Hepatic stellate cell (primary cell): ENCODE data around the gene OLFM2.
"Not testable (repeated sequence)": the region's sequence is repeated elsewhere in the genome, so short reads cannot be mapped to it uniquely, and the experiment has no call there.

Experiments used
- DNase-seq: peaks from one replicate; pipeline ENCODE4 v3.0.0; 2011; ENCODE audit warnings: low spot score

Gene OLFM2

DNA sequence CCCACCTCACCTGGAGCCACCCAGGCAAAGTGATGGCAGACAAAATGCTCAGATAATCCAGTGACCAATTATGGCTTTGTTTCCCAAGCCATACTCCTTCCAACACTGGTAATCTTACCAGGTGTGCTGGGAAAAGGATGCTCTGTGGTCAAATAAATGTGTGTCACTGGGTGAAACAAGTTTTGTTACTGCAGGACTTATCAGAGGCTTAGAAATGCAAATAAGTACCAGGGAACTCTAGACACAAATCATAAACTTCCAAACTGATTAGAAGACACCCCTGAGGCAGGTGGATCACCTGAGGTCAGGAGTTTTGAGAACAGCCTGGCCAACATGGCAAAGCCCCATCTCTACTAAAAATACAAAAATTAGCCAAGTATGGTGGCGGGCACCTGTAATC, 74.8 kb downstream of the OLFM2 start:
- DNase-seq = no peak

DNA sequence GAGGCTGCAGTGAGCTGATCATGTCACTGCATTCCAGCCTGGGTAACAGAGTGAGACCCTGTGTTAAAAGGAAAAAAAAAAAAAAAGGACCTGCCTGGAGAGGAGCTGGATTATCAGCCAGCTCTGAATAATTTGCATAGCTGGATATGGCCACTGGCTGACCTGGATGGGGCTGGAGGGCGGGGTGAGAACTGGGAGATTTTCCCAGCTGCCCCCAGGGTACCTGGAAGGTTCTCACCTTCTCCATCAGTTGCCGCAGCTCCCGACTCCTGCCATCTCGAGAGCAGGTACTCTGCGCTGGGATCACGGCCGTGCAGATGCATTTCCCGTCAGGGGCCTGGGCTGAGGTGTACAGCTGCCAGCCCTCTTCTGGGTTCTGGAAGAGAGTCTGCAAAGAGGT, 75.9 kb downstream of the OLFM2 start:
- no peak for DNase-seq

DNA sequence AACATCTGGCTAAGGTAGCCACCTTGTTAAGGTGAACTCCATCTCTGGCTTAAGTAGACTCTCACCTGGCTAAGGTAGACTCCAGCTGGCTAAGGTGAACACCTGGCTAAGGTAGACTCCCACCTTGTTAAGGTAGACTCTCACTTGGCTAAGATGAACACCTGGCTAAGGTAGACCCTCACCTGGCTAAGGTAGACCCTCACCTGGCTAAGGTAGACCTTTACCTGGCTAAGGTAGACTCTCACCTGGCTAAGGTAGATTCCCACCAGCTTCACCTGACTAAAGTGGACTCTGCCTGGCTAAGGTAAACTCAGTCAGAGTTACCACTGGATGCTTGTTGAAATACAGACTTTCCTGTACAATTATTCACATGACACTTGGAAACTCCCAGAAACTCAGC, 77.5 kb downstream of the OLFM2 start:
- no peak for DNase-seq

DNA sequence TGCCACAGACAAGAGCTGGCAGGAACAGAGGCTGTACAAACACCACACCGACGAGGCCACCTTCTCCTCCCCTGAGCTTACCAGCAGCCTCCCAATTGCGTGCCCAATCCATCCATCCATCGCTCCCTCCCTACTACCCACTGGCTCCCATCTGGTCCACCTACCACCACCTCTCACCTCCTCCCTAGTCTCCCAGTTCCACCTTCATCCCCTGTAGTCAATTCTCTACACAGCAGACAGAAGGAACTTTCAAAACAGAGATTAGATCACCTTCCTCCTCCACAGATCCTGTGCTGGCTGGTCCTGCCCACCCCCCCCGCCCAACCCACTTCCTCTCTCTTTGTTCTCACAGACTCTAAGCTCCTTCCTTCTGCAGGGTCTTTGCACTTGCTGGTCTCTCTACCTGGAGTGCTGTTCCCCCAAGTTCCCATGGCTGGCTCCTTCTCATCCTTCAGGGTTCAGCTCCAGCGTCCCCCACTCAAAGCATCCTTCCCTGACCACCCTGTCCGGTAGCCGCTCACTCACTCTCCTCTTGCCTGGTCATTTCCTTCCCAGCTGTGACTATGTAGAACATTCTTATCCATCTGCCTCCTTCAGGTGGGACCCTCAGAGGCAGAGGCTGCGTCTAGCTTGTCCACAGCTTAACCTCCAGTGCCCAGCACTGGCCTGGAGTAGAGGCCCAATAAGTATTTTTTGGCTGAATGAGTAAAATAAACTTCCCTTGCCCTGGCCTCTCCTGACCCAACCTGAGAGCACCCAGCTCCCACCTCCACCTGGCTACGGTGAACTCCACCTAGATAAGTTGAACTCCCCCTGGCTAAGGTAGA, 78.2 kb downstream of the OLFM2 start:
- DNase-seq = no peak

DNA sequence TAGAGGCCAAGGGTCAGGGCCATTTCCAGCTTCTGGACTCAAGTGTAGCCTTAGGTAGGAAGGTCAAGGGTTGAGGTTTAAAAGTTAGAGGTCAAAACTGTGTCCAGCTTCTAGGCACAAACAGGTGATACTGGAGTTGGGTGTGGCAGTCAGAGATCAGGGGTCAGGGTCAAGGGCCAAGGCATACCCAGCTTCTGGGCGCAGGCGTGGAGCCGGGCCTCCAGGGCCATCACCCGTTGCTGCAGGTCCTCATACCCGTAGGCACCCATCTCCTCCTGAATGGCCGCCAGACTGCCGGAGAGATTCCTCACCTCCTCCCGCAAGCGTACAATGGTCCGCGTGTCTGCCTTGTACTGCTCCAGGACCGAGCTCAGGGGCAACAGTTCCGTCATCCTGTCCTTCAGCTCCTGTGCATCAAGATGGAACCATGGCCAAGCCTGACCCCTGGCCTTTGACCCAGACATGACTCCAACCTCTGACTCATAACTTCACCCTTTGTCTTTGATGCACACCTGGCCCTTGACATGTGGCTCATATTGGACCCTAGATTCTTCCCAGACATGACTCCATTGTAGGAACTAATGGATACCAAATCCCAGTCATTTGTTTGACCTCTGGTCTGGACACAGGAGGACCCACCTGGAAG, 79.1 kb downstream of the OLFM2 start:
- DNase-seq = no peak

DNA sequence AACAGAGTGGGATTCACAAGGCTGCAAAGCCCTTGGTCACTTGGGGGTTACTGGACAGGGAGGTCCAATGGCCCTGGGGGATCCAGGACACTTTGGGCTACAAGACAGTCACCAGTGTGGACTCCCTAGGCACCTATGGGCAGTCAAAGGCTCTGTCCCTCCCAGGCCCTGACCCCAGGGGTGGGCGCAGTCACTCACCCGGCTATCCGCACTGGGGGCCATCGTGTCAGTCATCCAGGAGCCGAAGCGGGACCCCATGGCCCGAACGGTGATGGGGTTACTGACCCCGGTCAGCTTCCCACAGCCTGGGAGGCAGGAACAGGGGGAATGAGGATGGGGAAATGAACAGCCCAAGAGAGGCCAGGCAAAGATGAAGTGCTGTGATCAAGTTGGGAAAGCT, 79.7 kb downstream of the OLFM2 start:
- DNase-seq = no peak

DNA sequence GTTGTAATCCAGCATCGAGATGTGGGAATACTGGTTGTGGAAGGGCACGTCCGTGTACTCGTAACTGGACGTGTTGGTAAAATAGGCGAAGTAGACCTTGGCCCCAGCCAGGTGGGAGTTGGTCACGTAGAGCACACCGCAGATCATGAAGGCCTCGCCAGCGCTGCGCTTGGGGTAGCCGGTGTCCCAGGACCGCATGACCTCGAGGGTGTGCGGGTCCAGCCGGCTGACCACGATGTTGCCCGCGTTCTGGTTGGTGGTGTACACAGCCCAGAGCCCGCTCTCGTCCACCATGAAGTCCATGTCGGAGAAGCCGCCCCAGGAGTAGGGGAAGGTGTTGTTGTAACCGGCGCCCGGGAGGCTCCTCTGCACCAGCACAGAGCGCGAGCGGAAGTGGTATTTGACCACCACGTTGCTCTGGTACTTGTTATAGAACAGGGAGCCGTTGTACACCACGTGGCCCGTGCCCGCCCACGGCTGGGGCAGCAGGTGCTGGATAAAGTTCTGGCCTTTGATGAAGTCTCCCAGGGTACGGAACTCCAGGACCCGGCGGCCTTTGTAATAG, 82.0 kb downstream of the OLFM2 start:
- no peak for DNase-seq

DNA sequence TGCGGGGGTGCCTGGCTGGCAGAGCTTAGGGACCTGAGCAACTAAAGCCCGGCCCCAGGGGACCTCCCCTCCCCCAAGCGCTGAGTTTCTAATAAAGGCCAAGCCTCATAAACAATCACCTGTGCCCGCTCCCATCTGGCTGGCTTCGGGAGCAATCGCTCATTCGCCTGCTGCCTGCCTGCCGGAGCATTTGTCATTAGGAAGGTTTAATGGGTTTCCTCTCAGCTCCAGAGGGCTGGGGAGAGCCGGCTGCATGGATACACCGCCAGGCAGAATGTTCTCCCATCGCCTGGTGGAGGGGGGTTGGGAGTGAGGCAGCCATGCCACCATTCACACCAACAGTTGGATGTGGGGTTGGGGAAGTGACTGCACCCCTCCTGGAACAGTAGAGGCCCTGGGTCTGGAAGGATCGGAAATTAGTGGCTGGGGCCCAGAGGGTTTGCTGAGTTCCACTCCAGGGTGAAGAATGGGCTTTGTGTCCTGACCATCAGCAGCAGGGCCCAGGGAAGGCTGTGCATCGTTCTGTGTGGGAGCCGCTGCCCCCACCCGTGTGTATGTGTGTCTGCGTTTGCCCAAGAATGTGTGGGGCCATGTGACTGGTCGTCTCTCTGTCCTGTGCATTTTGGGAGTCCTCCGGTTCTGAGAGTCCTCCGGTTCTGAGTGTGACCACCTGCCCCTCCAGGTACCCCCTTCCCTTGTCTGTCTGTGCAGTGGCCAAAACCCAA, 85.9 kb downstream of the OLFM2 start:
- no peak for DNase-seq

DNA sequence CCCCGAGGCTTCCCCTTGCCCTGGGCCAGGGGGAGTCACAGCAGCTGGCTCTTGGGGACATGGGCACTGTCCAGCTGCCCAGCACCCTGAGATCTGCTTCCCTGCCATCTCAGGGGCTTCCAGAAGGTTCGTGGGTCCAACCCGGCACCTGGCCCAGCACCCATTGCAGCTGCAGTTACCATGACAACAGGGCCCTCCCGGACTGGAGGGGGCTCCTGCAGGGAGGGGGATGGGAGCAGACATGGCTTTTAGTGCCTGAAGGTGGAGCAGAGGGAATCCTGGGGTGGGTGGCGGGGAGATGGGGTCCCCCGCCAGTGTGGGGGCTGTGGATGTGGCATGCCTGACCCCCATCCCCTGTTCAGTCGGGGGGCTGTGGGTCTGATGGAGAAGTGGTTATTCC, 86.5 kb downstream of the OLFM2 start:
- DNase-seq = no peak

DNA sequence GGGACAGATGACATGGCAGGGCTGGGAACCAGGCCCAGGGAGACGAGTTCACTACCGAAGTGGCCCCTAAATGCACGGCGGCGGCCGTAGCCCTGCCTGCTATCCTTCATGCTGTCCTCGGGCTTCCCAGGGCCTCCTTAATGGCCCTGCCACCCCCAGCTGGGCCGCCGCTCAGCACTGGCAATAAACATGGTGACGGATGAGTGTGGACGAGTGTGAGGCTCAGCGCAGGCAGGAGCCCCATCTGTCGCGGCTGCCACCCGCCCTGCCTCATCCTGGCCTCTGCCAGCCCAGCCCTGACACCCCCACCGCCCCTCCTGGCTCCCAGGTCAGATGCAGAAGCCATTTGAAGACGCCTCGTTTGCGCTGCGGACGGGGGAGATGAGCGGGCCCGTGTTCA, 87.6 kb downstream of the OLFM2 start:
- DNase-seq = no peak

DNA sequence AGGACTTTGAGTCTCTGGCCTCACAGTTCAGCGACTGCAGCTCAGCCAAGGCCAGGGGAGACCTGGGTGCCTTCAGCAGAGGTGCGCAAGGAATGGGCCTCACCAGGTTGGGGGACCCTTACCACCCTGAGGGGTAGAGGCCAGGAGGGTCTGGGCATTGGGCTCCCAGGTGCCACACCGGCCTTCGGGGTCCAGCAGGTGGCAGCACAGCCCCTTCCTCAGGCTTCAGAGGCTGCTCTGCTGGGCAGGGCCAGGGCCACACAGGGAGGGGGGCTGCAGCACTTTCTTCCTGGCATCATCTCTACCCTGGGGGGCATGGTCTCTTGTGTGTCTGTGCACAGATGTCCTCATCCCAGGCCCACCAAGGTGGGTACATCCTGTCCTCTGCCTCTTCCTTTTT, 88.3 kb downstream of the OLFM2 start:
- no peak for DNase-seq

DNA sequence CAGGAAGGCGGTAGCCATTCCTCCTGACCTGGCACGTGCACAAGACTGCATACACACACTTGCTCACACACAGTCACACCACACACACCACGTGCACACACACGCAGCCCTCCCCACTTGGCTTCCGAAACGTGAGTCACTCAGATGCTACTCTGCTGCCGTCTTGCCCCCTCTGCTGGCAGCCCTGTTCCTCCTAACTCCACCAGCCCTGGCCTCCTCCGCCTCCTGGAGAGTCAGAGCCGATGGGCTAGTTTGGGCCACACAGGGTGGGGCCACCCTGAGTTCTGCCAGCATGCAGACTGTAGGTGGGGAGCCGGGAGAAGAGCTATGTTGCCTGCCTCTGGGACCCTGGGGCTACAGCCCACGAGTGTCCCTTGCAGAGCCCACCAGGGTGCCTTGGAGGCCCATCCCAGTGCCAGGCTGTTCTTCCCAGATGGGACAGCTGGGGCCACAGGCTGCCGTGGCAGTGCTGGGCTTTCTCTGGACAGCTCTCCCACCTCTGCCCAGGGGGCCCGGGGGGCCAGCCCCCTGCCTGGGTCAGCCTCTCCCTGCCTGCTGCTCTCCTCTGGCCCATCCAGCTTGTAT, 89.1 kb downstream of the OLFM2 start:
- DNase-seq = peak; percentile 98

DNA sequence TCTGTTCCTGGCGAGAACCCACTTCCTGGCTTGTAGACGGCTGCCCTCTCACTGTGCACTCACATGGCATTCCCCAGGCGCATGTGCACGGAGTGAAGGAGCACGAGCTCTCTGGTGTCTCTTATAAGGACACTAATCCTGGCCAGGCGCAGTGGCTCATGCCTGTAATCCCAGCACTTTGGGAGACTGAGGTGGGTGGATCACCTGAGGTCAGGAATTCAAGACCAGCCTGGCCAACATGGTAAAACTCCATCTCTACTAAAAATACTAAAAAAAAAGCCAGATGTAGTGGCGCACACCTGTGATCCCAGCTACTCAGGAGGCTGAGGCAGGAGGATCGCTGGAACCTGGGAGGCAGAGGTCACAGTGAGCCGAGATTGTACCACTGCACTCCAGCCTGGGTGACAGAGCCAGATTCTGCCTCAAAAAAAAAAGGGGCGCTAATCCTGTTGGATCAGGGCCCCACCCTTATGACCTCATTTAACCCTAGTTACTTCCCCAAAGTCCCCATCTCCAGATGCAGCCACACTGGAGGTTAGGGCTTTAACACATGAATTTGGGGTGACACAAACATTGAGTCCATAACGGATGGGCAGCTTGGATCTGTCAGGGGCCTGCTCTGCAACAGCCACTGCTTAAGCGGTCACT, 92.6 kb downstream of the OLFM2 start:
- not testable (repeated sequence) for DNase-seq

DNA sequence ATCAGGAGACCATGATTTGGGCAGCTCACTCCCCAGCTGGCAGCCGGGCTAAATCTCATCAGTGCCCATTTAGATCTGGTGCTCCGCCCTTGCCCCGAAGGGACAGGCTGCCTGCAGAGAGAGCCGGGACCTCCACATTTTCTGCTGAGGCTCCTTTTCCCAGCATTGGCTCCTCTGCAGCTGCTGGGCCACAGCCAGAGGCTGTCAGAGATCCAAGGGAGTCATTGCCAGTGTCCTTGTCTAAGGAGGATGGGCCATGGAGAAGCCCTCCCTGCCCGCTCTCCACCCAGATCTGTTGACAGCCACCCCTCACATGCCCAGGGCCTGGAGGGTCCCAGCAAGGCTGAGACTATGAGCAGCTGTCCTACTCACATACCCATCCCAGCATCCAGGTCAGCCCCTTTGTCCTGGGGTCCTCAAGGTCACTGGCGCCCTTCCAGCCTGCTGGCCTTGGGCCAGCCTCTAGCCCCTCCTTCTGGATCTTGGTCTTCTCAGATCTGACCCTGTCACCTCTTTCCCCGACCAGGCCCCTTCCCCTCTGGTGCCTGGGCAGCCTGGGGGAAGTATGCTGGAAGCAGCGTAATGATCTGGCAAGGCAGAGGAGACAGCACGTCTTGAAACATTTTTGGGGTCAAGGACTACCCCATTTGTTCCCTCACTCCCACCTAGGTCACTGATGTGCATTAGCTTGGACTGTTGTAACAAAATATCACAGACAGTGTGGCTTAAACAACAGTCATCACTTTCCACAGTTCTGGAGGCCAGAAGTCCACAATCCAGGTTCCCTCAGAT, 93.3 kb downstream of the OLFM2 start:
- no peak for DNase-seq

DNA sequence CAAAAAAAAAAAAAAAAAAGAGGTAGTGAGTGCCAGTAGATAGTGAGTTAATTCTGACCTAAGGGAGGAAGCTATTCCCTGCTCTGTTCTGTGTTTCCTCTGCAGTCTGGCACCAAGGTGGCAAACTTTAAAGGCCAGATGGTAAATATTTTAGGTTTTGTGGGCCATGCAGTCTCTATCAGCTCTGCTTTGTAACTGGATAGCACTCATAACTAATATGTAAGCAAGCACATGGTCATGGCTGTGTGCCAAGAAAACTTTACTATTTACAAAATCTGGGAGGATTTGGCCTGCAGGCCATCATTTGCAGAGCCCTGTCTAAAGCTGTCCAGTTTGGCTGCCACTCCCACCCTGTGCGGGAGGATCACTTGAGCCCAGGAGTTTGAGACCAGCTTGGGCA, 96.9 kb downstream of the OLFM2 start:
- no peak for DNase-seq

DNA sequence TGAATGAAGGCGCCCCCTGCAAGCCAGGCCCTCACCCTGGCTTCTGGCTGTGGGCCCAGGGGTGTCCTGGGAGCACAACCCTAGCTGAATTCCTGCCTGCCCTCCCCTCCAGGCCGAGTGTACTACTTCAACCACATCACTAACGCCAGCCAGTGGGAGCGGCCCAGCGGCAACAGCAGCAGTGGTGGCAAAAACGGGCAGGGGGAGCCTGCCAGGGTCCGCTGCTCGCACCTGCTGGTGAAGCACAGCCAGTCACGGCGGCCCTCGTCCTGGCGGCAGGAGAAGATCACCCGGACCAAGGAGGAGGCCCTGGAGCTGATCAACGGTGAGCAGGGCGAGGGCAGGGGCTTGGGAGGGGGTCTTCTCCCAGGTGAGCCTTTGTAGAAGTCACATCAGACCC, 98.0 kb downstream of the OLFM2 start:
- no peak for DNase-seq

DNA sequence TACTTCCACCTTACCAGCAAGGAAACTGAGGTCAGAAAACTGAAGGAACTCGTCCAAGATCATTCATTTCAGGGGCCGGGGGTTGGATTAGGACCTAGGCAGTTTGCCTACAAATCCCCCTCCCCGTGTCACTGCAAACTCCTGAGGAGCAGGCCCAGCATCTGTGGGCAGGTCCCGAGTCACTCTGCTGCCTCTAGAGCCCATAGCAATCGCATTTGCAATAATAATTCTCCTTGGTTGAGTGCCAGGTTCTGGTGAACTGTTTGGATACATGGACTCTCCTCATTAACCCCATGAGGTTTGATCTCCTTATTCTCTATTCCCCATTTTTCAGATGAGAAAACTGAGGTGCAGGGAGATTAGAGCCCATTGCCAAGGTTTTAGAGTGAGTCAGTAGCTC, 100.3 kb downstream of the OLFM2 start:
- DNase-seq = peak; percentile 50

DNA sequence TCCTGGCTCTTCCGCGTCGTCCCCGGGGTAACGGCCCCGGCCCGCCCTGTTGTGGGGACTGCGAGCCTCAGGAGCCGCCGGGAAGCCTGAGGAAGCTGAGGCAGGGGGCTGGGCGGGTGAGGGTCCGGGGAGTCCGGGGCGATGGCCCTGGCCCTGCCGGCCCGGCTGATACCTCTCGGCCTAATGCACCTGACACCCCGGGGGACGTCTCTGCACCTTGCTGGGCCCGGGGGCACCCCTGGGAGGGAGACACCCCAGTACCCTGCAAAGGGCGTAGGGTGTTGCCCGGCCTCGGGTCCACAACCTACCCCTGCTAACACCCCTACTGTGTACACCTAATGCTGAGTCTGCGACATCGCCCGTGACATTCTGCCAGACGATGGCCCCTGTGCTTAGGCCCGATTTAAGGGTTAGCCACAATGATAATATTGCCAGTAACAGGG, 100.8 kb downstream of the OLFM2 start:
- no peak for DNase-seq

DNA sequence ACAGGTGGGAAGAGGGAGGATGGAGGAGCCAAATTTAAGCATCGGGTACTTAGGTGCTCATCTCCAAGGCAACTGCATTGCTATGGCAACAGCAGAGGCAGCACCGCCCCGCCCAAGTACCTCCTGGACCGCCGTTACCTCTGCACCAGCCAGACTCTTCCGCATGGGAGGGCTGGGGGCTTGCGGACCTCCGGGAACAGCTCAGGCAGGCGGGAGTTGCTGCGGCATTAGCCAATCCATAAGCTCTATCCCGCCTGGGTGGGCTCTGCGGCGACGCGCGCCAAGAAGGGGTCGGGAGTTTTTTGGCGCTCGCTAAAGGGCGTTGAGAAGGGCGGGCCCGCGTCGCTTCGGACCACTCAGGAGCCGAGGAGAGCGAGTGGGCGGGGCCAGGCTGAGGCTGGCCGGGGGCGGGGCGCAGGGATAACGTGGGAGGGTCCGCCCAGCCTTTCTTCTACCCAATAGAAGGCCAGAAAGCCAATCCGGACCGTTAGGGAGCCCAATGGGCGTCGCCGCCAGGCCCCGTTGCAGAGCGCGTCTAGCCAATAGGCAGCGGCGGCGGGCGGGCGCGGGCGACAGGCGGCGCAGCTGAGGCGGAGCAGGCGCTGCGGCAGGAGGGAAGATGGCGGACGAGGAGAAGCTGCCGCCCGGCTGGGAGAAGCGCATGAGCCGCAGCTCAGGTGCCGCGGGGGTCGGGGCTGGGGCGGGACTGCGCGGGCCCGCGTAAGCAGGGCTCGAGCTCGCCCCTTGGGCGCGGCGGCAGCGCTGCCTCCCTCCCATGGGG, 101.4 kb downstream of the OLFM2 start, which contains the start of gene PIN1:
PIN1 (plus strand) TSS at position 593 of the 781 bp plus-strand sequence; CDS start at position 620, 27 bp downstream.
- peak; percentile 100 for DNase-seq

DNA sequence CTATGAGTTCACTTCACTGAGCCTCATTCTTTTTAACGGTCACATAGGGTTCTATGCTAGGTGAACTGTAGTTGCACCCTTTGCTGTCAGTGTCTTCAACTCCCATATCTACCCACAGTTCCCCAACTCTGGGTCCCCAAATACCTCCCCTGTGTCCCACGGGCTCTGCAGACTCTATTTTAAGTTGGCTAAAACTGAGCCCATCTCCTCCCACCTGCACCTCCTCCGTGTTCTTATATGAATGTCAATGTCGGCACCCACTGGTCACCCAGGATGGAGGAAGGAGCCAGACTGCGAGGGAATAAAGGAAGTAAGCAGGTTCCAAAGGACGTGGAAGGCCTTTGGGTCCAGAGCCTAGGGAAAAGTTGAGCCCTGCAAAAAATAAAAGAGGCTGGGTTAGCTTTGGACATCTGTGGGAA, 102.0 kb downstream of the OLFM2 start:
- DNase-seq = no peak
